ENCODE data around the gene P3H4.

- TF ChIP-seq POLR2A (IDR thresholded peaks at IDR 0.05) (no peak), CTCF (IDR thresholded peaks at IDR 0.05) (no peak)
Observed at GRCh38 chr17:41787021-41787418, 24.7 kb downstream of the P3H4 start.
